Cardiac muscle cell (in vitro differentiated cells and primary cell): ENCODE measurements around the gene UBL7. TPM values are rescaled to one million over a fixed set of nuclear protein-coding genes. Genes with fewer than 3 reads are reported as not detected.

ENCODE experiments used
- DNase-seq, 2 donors: peaks; one replicate each; pipeline versions ENCODE4 v3.0.0 to v3.0.0-alpha.2; 2010 to 2017; ENCODE audit warnings: low read depth in 1 of 2, low spot score in 1 of 2
- H3K27ac ChIP-seq: fragments of 200-600 bp; sonication (generic); 2 replicates; pipeline ENCODE4 v1.5.1; 2016
- H3K27me3 ChIP-seq: fragments of 200-600 bp; sonication (generic); 2 replicates; pipeline ENCODE4 v1.6.0; 2016; ENCODE audit warnings: control low read depth
- H3K36me3 ChIP-seq: fragments of 200-600 bp; sonication (generic); 2 replicates; pipeline ENCODE4 v1.5.1; 2016; ENCODE audit warnings: control low read depth
- H3K4me1 ChIP-seq: fragments of 200-600 bp; sonication (generic); 2 replicates; pipeline ENCODE4 v1.8.1; 2017; ENCODE audit warnings: low read depth, mild to moderate bottlenecking, mixed run types
- H3K4me3 ChIP-seq: fragments of 200-600 bp; sonication (generic); 2 replicates; pipeline ENCODE4 v1.5.1; 2016; ENCODE audit warnings: mild to moderate bottlenecking
- H3K9me3 ChIP-seq: fragments of 200-600 bp; sonication (generic); 2 replicates; pipeline ENCODE4 v1.5.1; 2017; ENCODE audit warnings: low read depth, mild to moderate bottlenecking, control low read depth
- polyA plus RNA-seq: library from polyadenylated mRNA; unstranded; fragments of >200 nt; fragmentation: Nextera tagmentation; extraction: Ambion mirVana; gene quantifications from 2 replicates; pipeline ENCODE4 v1.2.1, GENCODE V29; 2016
- total RNA-seq: library from RNA; depleted of rRNA; stranded (reverse); fragments of >200 nt; gene quantifications from 2 replicates; pipeline ENCODE4 v1.2.3, GENCODE V29; 2016
- TF ChIP-seq, protein P1 (sequence below): IDR thresholded peaks from 2 replicates; pipeline ENCODE4 v1.5.1; 2012; ENCODE audit warnings: low read depth, mild to moderate bottlenecking, low read length

Gene UBL7
- total and polyA plus RNA-seq, 2 experiments from 2014 or later = 74.3 to 135 TPM

DNA sequence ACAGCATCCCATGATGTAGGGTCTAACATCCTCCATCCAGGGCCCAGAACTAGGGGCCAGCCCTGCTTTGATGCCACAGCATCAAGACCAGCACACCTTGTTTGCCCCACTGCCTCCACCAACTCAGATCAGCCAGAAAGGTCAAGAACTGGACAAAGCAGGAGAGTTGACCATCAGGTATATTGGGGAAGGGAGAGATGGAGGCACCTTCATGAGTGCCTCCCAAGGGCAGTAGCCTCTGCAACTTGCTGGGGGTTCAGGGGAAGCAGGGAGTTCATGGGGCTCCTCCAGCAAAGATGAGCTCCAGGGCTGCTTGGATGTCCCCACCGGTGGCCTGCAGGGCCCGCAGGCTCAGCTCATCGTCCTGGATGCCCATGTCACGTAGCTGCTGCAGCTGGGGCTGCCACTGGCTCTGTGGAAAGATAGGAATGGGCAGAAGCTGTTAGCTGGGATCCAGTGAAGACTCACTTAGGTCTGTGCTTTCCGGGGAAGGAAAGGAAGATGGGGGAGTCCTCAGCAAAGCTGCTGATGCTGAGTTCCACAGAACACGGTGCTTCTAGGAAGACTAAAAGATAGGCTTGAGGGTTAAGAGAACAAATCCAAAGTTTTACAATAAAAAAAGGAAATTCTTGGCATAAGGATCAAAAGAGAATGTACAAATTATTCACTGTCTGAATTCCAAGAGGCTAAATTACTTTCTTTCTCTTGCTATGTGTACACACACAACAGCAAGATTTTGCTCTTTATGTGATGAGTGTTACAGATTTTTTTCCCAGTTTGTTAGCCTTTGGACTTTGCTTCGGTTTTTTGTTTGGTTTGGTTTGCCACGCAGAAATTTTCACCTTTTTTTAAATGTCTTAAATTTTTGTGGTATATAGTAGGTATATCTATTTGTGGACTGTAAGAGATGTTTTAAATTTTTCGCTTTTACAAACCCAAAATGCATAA is 14.9 kb downstream of the UBL7 start:
- DNase-seq = no peak
- H3K27ac ChIP-seq = no peak overlapping the region
- H3K27me3 ChIP-seq = no peaks in the 10 kb centered on the region
- H3K4me1 ChIP-seq = peaks cover 10% of the 10 kb centered on the region
- H3K9me3 ChIP-seq = no peaks in the 10 kb centered on the region
- TF ChIP-seq, protein P1, sequence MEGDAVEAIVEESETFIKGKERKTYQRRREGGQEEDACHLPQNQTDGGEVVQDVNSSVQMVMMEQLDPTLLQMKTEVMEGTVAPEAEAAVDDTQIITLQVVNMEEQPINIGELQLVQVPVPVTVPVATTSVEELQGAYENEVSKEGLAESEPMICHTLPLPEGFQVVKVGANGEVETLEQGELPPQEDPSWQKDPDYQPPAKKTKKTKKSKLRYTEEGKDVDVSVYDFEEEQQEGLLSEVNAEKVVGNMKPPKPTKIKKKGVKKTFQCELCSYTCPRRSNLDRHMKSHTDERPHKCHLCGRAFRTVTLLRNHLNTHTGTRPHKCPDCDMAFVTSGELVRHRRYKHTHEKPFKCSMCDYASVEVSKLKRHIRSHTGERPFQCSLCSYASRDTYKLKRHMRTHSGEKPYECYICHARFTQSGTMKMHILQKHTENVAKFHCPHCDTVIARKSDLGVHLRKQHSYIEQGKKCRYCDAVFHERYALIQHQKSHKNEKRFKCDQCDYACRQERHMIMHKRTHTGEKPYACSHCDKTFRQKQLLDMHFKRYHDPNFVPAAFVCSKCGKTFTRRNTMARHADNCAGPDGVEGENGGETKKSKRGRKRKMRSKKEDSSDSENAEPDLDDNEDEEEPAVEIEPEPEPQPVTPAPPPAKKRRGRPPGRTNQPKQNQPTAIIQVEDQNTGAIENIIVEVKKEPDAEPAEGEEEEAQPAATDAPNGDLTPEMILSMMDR = no peak
- H3K4me3 ChIP-seq = no peak overlapping the region
- H3K36me3 ChIP-seq = peaks cover 32% of the 10 kb centered on the region

DNA sequence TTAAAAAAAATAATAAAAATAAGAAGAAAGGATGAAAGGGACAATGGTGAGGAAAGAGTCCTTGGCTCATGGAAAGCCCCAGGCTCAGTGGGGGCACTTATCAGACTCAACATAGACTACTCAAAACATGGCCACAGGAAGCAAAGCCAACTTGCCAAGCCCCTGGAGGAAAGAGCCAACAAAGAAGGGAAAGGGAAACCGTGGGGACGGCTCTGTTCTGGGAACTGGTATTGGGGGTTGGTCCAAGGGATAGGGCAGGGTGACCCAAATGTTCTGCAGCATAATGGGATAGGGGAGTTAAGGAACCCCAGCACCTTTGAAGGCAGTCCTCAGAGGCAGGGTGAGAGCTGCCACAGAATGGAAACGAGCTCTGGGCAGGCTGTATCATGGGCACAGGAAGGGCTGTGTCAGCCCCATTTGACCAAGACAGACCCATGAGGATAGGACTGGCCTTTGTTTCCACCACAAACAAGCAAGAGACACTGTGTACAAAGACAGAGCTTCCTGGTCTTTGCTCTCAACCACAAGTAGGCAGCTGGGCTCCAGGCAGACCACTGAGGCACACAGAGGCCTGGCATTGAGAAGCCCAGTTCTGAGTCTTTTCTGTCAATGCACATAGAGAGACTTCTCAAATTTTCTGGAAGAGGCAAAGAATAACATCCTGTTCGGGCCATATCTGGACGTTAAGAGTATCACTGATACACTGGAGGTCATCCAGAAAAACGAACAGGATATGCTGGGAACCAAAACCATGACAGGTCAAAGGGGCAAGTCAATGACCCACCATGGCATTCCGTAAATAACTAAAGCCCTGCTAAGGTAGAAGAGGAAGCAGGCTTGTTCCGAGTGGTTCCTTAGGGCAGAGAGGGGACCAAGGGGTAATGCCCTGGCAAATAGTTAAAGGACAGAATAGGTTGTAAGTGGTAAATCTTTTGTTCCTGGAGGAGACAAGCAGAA is 16.6 kb downstream of the UBL7 start:
- H3K9me3 ChIP-seq = no peaks in the 10 kb centered on the region
- H3K4me3 ChIP-seq = no peak overlapping the region
- peaks cover 21% of the 10 kb centered on the region for H3K36me3 ChIP-seq
- H3K4me1 ChIP-seq = peaks cover 10% of the 10 kb centered on the region
- no peak for DNase-seq
- TF ChIP-seq, protein P1 = no peak
- no peaks in the 10 kb centered on the region for H3K27me3 ChIP-seq
- H3K27ac ChIP-seq = no peak overlapping the region

DNA sequence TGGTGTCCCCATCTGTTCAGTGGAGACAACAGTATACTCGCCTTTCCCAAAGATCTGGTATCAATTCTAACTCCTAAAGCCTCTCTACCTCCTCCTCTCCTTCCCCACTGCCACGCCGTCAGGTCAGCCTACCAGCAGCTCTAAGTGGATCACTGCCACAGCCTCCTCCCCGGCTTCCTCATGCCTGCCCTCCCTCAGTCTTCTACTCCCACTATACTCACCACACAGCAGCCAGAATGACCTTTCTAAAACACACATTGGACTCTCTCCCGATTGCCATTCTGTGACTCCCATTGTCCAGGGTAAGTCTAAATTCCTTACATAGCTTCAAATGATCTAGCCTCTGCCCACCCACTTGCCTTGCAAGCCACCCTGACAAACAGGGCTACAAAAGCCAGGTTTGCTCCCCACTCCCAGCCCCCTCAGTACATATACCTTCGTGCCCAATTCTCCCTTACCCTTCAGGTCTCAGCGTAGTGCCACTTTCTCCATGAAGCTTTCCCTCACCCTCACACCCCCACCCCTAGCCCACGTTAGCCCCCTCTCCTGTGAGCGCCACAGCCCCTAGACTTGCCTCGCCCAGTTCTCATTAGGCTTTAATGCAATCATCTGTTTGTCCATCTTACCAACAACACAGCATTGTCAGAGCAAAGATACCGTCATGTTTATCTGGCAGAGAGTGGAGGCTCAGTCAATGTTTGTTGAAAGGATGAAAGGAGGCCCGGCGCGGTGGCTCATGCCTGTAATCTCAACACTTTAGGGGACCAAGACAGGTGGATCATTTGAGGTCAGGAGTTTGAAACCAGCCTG is 17.7 kb downstream of the UBL7 start:
- Histone ChIP-seq H3K27ac (peak overlapping the region; percentile 16), H3K9me3 (no peaks in the 10 kb centered on the region), H3K36me3 (peaks cover 14% of the 10 kb centered on the region), H3K4me1 (peaks cover 10% of the 10 kb centered on the region), H3K4me3 (no peak overlapping the region), H3K27me3 (no peaks in the 10 kb centered on the region)
- peak in 1 of 2 donors; percentile 65 for DNase-seq
- TF ChIP-seq, protein P1 = no peak

DNA sequence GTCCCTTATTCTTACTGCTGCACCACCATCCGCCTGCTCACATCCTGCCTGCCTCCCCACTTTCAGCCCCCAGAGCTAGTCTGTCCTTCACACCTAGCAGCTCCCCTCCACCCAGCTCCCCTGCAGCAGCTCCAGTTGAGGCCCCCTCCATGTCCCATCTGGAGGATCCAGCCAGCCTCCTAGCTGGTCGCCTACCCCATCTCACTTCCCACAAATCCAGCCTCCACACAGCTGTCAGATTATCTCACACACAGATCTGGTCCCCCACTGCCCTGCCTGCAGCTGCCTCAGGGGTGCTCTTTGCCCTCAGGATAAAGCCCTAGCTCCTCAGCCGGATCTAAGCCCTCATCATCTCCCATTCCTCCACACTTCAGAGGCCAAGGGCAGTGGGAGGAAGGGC is 18.4 kb downstream of the UBL7 start:
- H3K9me3 ChIP-seq = no peaks in the 10 kb centered on the region
- H3K36me3 ChIP-seq = peaks cover 8% of the 10 kb centered on the region
- H3K4me1 ChIP-seq = peaks cover 10% of the 10 kb centered on the region
- H3K27ac ChIP-seq = peak overlapping the region; percentile 16
- H3K27me3 ChIP-seq = no peaks in the 10 kb centered on the region
- TF ChIP-seq, protein P1 = no peak
- DNase-seq = no peak
- H3K4me3 ChIP-seq = no peak overlapping the region

DNA sequence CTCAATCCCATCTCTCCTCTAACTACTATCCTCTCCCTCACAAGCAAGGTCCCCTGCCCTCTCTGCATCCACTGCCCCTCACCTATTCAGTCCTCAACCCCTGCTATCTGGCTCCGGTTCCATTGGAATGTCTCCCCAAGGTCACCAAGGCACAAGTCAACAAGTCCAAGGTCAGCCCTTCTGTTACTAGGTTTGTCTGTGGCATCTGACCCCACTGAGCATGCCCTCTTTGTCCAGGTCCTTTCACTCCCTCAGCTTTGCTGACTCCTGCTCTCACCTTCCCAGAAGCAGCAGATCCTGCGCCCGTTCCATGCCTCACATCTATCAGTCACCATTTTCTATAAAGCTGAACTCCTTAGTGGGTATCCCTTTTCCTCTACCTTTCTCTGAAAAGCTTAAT is 18.9 kb downstream of the UBL7 start:
- peak in 1 of 2 donors; percentile 32 for DNase-seq
- peaks cover 10% of the 10 kb centered on the region for H3K4me1 ChIP-seq
- peaks cover 4% of the 10 kb centered on the region for H3K36me3 ChIP-seq
- H3K27me3 ChIP-seq = no peaks in the 10 kb centered on the region
- no peak overlapping the region for H3K4me3 ChIP-seq
- H3K9me3 ChIP-seq = no peaks in the 10 kb centered on the region
- TF ChIP-seq, protein P1 = no peak
- peak overlapping the region; percentile 16 for H3K27ac ChIP-seq
